K562 (cell line): Measurements from ENCODE around the gene PLCL1. TPM values are rescaled to one million over a fixed set of nuclear protein-coding genes. Genes with fewer than 3 reads are reported as not detected.
A peak's percentile ranks its signal among the peaks of the same experiment; 100 is the strongest.

Source experiments
- CBFA2T3 ChIP-seq: fragments of 450-650 bp; IDR thresholded peaks from 2 replicates; pipeline ENCODE4 v1.6.1; 2017
- CC2D1A ChIP-seq: fragments of 450-650 bp; IDR thresholded peaks from 2 replicates; pipeline ENCODE4 v1.6.1; 2017; ENCODE audit warnings: mild to moderate bottlenecking
- CTBP1 ChIP-seq: fragments of 450-650 bp; IDR thresholded peaks from 2 replicates; pipeline ENCODE4 v1.6.1; 2016; ENCODE audit warnings: borderline replicate concordance
- E2F6 ChIP-seq, 2 experiments: IDR thresholded peaks; 2 replicates each; pipeline ENCODE4 v1.6.1; 2011; ENCODE audit warnings: borderline replicate concordance in 1 of 2, control low read depth in 1 of 2, low read depth in 1 of 2, low read length in 1 of 2, mild to moderate bottlenecking in 1 of 2, mixed read lengths in 1 of 2, moderate library complexity in 1 of 2; ENCODE audit not compliant: insufficient read depth in 1 of 2, insufficient read length in 1 of 2, poor library complexity in 1 of 2, severe bottlenecking in 1 of 2; ENCODE audit errors: extremely low read depth in 1 of 2
- E2F8 ChIP-seq: fragments of 450-650 bp; IDR thresholded peaks from 2 replicates; pipeline ENCODE4 v1.7.1; 2018; ENCODE audit warnings: mild to moderate bottlenecking, low read depth; ENCODE audit not compliant: partially characterized antibody
- ELF4 ChIP-seq: fragments of 450-650 bp; formaldehyde crosslinking; IDR thresholded peaks from 2 replicates; pipeline ENCODE4 v1.4.0; 2022; ENCODE audit warnings: missing genetic modification characterization
- MBD2 ChIP-seq: sonication (generic); IDR thresholded peaks from 2 replicates; pipeline ENCODE4 v1.6.1; 2016; ENCODE audit warnings: low read depth, borderline replicate concordance
- MCM7 ChIP-seq, 2 experiments: fragments of 450-650 bp; IDR thresholded peaks; 2 replicates each; pipeline ENCODE4 v1.6.1; 2016 to 2018
- MECOM ChIP-seq: fragments of 250-450 bp; sonication (Bioruptor Pico); IDR thresholded peaks from 2 replicates; pipeline ENCODE4 v1.8.0; 2022; ENCODE audit warnings: inconsistent platforms
- MEIS2 ChIP-seq: fragments of 450-650 bp; IDR thresholded peaks from 2 replicates; pipeline ENCODE4 v1.6.1; 2014; ENCODE audit warnings: mild to moderate bottlenecking; ENCODE audit not compliant: partially characterized antibody
- MTA2 ChIP-seq: fragments of 450-650 bp; IDR thresholded peaks from 2 replicates; pipeline ENCODE4 v1.6.1; 2016; ENCODE audit warnings: low read depth
- NCOR1 ChIP-seq: fragments of 450-650 bp; IDR thresholded peaks from 2 replicates; pipeline ENCODE4 v1.6.1; 2016; ENCODE audit warnings: mild to moderate bottlenecking, moderate library complexity
- NR2C1 ChIP-seq, 2 experiments: fragments of 450-650 bp; IDR thresholded peaks; 2 replicates each; pipeline ENCODE4 v1.6.1; 2017; ENCODE audit warnings: mild to moderate bottlenecking in 2 of 2, antibody characterized with exemption in 1 of 2, inconsistent platforms in 1 of 2, missing compliant biosample characterization in 1 of 2, missing genetic modification characterization in 1 of 2
- PBX2 ChIP-seq, 2 experiments: IDR thresholded peaks in 1 of 2; conservative IDR thresholded peaks in 1 of 2; 2 replicates each; pipeline ENCODE4 v1.6.1; 2016; ENCODE audit warnings: low read depth in 2 of 2, mild to moderate bottlenecking in 1 of 2, missing compliant biosample characterization in 1 of 2, missing genetic modification characterization in 1 of 2, moderate library complexity in 1 of 2
- PHF21A ChIP-seq: fragments of 450-650 bp; IDR thresholded peaks from 2 replicates; pipeline ENCODE4 v1.6.1; 2017; ENCODE audit warnings: low read depth, borderline replicate concordance
- PML ChIP-seq: IDR thresholded peaks from 2 replicates; pipeline ENCODE4 v1.6.1; 2012; ENCODE audit warnings: low read length, inconsistent platforms
- RHOXF2B ChIP-seq: fragments of 250-450 bp; sonication (Bioruptor Pico); conservative IDR thresholded peaks from 2 replicates; pipeline ENCODE4 v1.5.1; 2021
- SIX5 ChIP-seq, 2 experiments: IDR thresholded peaks; 2 replicates each; pipeline ENCODE4 v1.6.1; 2011; ENCODE audit warnings: low read length in 2 of 2, borderline replicate concordance in 1 of 2, low read depth in 1 of 2, mild to moderate bottlenecking in 1 of 2, moderate library complexity in 1 of 2; ENCODE audit not compliant: insufficient read depth in 1 of 2
- SNAPC5 ChIP-seq: fragments of 250-450 bp; sonication (Bioruptor Pico); IDR thresholded peaks from 2 replicates; pipeline ENCODE4 v1.8.0; 2021; ENCODE audit warnings: moderate library complexity, mild to moderate bottlenecking, inconsistent platforms
- SOX6 ChIP-seq: fragments of 450-650 bp; IDR thresholded peaks from 2 replicates; pipeline ENCODE4 v1.6.1; 2014; ENCODE audit warnings: mild to moderate bottlenecking
- TCF3 ChIP-seq: sonication (generic); formaldehyde crosslinking; IDR thresholded peaks from 2 replicates; pipeline ENCODE4 v1.4.0; 2020; ENCODE audit warnings: mild to moderate bottlenecking, missing genetic modification reagents
- ZEB2 ChIP-seq: fragments of 450-650 bp; IDR thresholded peaks from 2 replicates; pipeline ENCODE4 v1.6.1; 2016
- ZFP36 ChIP-seq: fragments of 150-350 bp; IDR thresholded peaks from 2 replicates; pipeline ENCODE4 v1.6.1; 2018; ENCODE audit warnings: low read length, low read depth; ENCODE audit not compliant: partially characterized antibody
- ZNF589 ChIP-seq: fragments of 200-800 bp; sonication (Bioruptor generic); IDR thresholded peaks from 2 replicates; pipeline ENCODE4 v1.6.1; 2016; ENCODE audit warnings: low read depth, missing genetic modification characterization, missing compliant biosample characterization
- polyA plus RNA-seq, 8 experiments: library from polyadenylated mRNA; depleted of rRNA in 4 of 8; stranded (reverse) in 5 of 8; unstranded in 3 of 8; fragments of >200 nt; fragmentation: Nextera tagmentation in 2 of 8; fragmentation: Illumina TruSeq in 1 of 8; extraction: Ambion mirVana in 2 of 8; extraction: Trizol in 1 of 8; gene quantifications; 2 replicates each; pipeline versions ENCODE4 v1.2.1 to v1.2.3, GENCODE V29; 2011 to 2014; ENCODE audit warnings: inconsistent platforms in 1 of 8, missing spikeins in 1 of 8
- total RNA-seq, 7 experiments: library from RNA; depleted of rRNA in 6 of 7; stranded (reverse); fragments of >200 nt in 6 of 7; fragmentation: Illumina TruSeq in 2 of 7; extraction: Trizol in 2 of 7; gene quantifications; 2 replicates each; pipeline versions ENCODE4 v1.2.1 to v1.2.3, GENCODE V29; 2011 to 2021; ENCODE audit warnings: low replicate concordance in 1 of 7

PLCL1 gene
- total and polyA plus RNA-seq, 9 of the 15 experiments (the other 6 are each of a cell fraction or from before 2014, with no cell fraction given): 2.0 to 17.7 (median 8.6) TPM

GRCh38 chr2:197949224-197949623 is 144.8 kb downstream of the PLCL1 start (continued):
- peak; percentile 63 for TF ChIP-seq NCOR1
- TF ChIP-seq E2F8: no peak
- TF ChIP-seq PHF21A: no peak
- TF ChIP-seq RHOXF2B (CRISPR knock-in tag): no peak
- 0 out of 2 replicates have a peak, but pooled peaks have one; percentile 34 for TF ChIP-seq ZEB2
- TF ChIP-seq TCF3 (CRISPR knock-in tag): peak; percentile 85
- TF ChIP-seq CTBP1: peak; percentile 54; the same call in 1 of the 2 replicates
- no peak for TF ChIP-seq ZFP36
- peak; percentile 57; the same call in 1 of the 2 replicates for TF ChIP-seq PML
- TF ChIP-seq ZNF589 (CRISPR knock-in tag): no peak
- no peak for TF ChIP-seq MBD2
- no peak for TF ChIP-seq NR2C1 (IDR thresholded peaks at IDR 0.05)
- TF ChIP-seq NR2C1 (tag; IDR thresholded peaks at IDR 0.05): no peak
- no peak for TF ChIP-seq MCM7 (IDR thresholded peaks at IDR 0.05)
- no peak for TF ChIP-seq ELF4 (CRISPR knock-in tag)
- TF ChIP-seq SIX5 (IDR thresholded peaks at IDR 0.05; ENCODE audit: borderline replicate concordance in 1 of 2, insufficient read depth in 1 of 2, low read depth in 1 of 2, low read length in 2 of 2): no peak
- peak; percentile 89 for TF ChIP-seq CBFA2T3
- peak; percentile 85 for TF ChIP-seq MEIS2
- no peak for TF ChIP-seq E2F6 (IDR thresholded peaks at IDR 0.05; ENCODE audit: borderline replicate concordance in 1 of 2, extremely low read depth in 1 of 2, insufficient read depth in 1 of 2, insufficient read length in 1 of 2, low read depth in 1 of 2, low read length in 1 of 2, poor library complexity in 1 of 2, severe bottlenecking in 1 of 2)
- peak; percentile 56; the same call in 1 of the 2 replicates for TF ChIP-seq MTA2
- peak; percentile 41; the same call in 1 of the 2 replicates for TF ChIP-seq SOX6
- TF ChIP-seq CC2D1A: no peak
- peak; percentile 56 for TF ChIP-seq PBX2 (CRISPR knock-in tag; IDR thresholded peaks at IDR 0.05; ENCODE audit: low read depth)
- TF ChIP-seq PBX2 (tag; conservative IDR thresholded peaks at IDR 0.05; ENCODE audit: low read depth): peak; percentile 70
- no peak for TF ChIP-seq SNAPC5 (CRISPR knock-in tag)
- 0 out of 2 replicates have a peak, but pooled peaks have one; percentile 20 for TF ChIP-seq MECOM (CRISPR knock-in tag)
